Measurements from ENCODE around the gene IMPDH2. TPM values are rescaled to one million over a fixed set of nuclear protein-coding genes. Genes with fewer than 3 reads are reported as not detected.

IMPDH2 gene
- total RNA-seq, 6 donors from 2014 or later, result 67.1 to 142 (median 97.3) TPM

- H3K9me3 ChIP-seq, result no peaks in the 10 kb centered on the region
- peak within 1 kb of the TSS; percentile 97 to 100 (median 99) for H3K27ac ChIP-seq
- ATAC-seq (ENCODE audit: low FRiP score in 2 of 2) (peak; percentile 94 to 95), DNase-seq (peak; percentile 93 to 99)
- H3K4me1 ChIP-seq, result peaks cover 38 to 51% (median 42%) of the 10 kb centered on the region in 4 donors
- peak within 1 kb of the TSS; percentile 71 to 92 (median 78) for H3K4me3 ChIP-seq
- 0 to 2% methylated on average over 3 to 13 of the region's 83 CpGs for WGBS, 2 donors
- peaks cover 13 to 40% (median 36%) of the 10 kb centered on the region in 4 donors for H3K36me3 ChIP-seq
- TF ChIP-seq CTCF (IDR thresholded peaks at IDR 0.05) (peak; percentile 98 to 100 (median 100)), POLR2A (IDR thresholded peaks at IDR 0.05) (peak in 2 of 4 donors; percentile 79 to 94), POLR2AphosphoS5 (IDR thresholded peaks at IDR 0.05) (peak; percentile 86 to 91), EP300 (IDR thresholded peaks at IDR 0.05) (peak in 1 of 4 donors; percentile 34)
- no peaks in the 10 kb centered on the region for H3K27me3 ChIP-seq
These were observed 7.1 kb downstream of the IMPDH2 start, which contains the start of gene NDUFAF3 for GRCh38 chr3:49021813-49022687. NDUFAF3 (plus strand) TSS chr3:49022121; CDS start chr3:49022145, 24 bp downstream.

GRCh38 chr3:49021213-49021812, 7.9 kb downstream of the IMPDH2 start:
- H3K27me3 ChIP-seq, result no peaks in the 10 kb centered on the region
- H3K36me3 ChIP-seq, result peaks cover 13 to 37% (median 34%) of the 10 kb centered on the region in 4 donors
- peaks cover 38 to 54% (median 44%) of the 10 kb centered on the region in 4 donors for H3K4me1 ChIP-seq
- ATAC-seq (ENCODE audit: low FRiP score in 2 of 2) (peak; percentile 94 to 96), DNase-seq (peak; percentile 99 to 100)
- TF ChIP-seq POLR2A (IDR thresholded peaks at IDR 0.05), result peak; percentile 71 to 100 (median 98)
- TF ChIP-seq POLR2AphosphoS5 (IDR thresholded peaks at IDR 0.05), result peak; percentile 99 to 100
- no peak for TF ChIP-seq CTCF (IDR thresholded peaks at IDR 0.05)
- TF ChIP-seq EP300 (IDR thresholded peaks at IDR 0.05), result peak in 1 of 4 donors; percentile 72
- 1% methylated on average over 40 of the region's 60 CpGs; no CpG with 5 or more reads in 1 of the 2 donors for WGBS, 2 donors
- peak overlapping the region; percentile 71 to 92 (median 78) for H3K4me3 ChIP-seq
- H3K27ac ChIP-seq, result peak overlapping the region; percentile 97 to 100 (median 99)
- no peaks in the 10 kb centered on the region for H3K9me3 ChIP-seq

- peak overlapping the region; percentile 97 to 100 (median 99) for H3K27ac ChIP-seq
- WGBS, 2 donors, result 3% methylated on average over 11 to 30 of the region's 51 CpGs
- peaks cover 15 to 37% (median 31%) of the 10 kb centered on the region in 4 donors for H3K36me3 ChIP-seq
- ATAC-seq (ENCODE audit: low FRiP score in 2 of 2) (peak; percentile 1 to 25), DNase-seq (peak; percentile 74 to 93)
- no peak for TF ChIP-seq POLR2A (IDR thresholded peaks at IDR 0.05)
- no peak for TF ChIP-seq EP300 (IDR thresholded peaks at IDR 0.05)
- TF ChIP-seq CTCF (IDR thresholded peaks at IDR 0.05), result no peak
- no peak for TF ChIP-seq POLR2AphosphoS5 (IDR thresholded peaks at IDR 0.05)
- H3K27me3 ChIP-seq, result no peaks in the 10 kb centered on the region
- H3K4me3 ChIP-seq, result peak overlapping the region; percentile 46 to 92 (median 78)
- no peaks in the 10 kb centered on the region for H3K9me3 ChIP-seq
- peaks cover 38 to 54% (median 44%) of the 10 kb centered on the region in 4 donors for H3K4me1 ChIP-seq
These were observed 8.6 kb downstream of the IMPDH2 start for GRCh38 chr3:49020330-49021212.

GRCh38 chr3:49019941-49020329, 9.3 kb downstream of the IMPDH2 start:
- Histone ChIP-seq H3K36me3 (peaks cover 14 to 37% (median 32%) of the 10 kb centered on the region in 4 donors), H3K27me3 (no peaks in the 10 kb centered on the region), H3K9me3 (no peaks in the 10 kb centered on the region), H3K27ac (peak overlapping the region; percentile 97 to 100 (median 99)), H3K4me3 (peak overlapping the region; percentile 46 to 92 (median 78)), H3K4me1 (peaks cover 38 to 54% (median 44%) of the 10 kb centered on the region in 4 donors)
- WGBS, 2 donors, result 36 to 41% methylated on average over 10 to 12 of the region's 12 CpGs
- ATAC-seq (ENCODE audit: low FRiP score in 2 of 2) (no peak), DNase-seq (no peak)
- TF ChIP-seq POLR2AphosphoS5 (IDR thresholded peaks at IDR 0.05) (no peak), EP300 (IDR thresholded peaks at IDR 0.05) (no peak), POLR2A (IDR thresholded peaks at IDR 0.05) (no peak), CTCF (IDR thresholded peaks at IDR 0.05) (no peak)
